M059J (cell line): ENCODE data around the gene C11orf21. TPM values are rescaled to one million over a fixed set of nuclear protein-coding genes. Genes with fewer than 3 reads are reported as not detected.
"Not testable (repeated sequence)": the region's sequence is repeated elsewhere in the genome, so short reads cannot be mapped to it uniquely, and the experiment has no call there.

Source experiments
- DNase-seq: peaks from one replicate; pipeline ENCODE4 v3.0.0-alpha.2; 2012; ENCODE audit warnings: low read depth
- total RNA-seq: library from RNA; depleted of rRNA; stranded (reverse); fragments of >200 nt; shearing (Covaris generic); gene quantifications from 2 replicates; pipeline ENCODE4 v1.2.3, GENCODE V29; 2014; rRNA removed

Gene C11orf21
- total RNA-seq: not detected in 2 replicates

GRCh38 chr11:2301631-2302305, at the start of gene C11orf21, which contains the start of gene TSPAN32:
TSS of gene C11orf21 (minus strand) at chr11:2301918. CDS start at chr11:2301808, 110 bp downstream.
TSS of gene TSPAN32 (plus strand) at chr11:2302013. CDS start at chr11:2302150, 137 bp downstream.
- peak; percentile 63 for DNase-seq

- no peak for DNase-seq
Measured at GRCh38 chr11:2348986-2349385, 47.3 kb upstream of the C11orf21 start.

- no peak for DNase-seq
Measured at GRCh38 chr11:2347308-2347830, 45.7 kb upstream of the C11orf21 start.

GRCh38 chr11:2346586-2347307, 45.0 kb upstream of the C11orf21 start:
- DNase-seq: no peak

GRCh38 chr11:2346014-2346413, 44.3 kb upstream of the C11orf21 start:
- DNase-seq: no peak

- no peak for DNase-seq
Measured at GRCh38 chr11:2345050-2345449, 43.3 kb upstream of the C11orf21 start.

GRCh38 chr11:2343502-2343901, 41.8 kb upstream of the C11orf21 start:
- no peak for DNase-seq

- DNase-seq: no peak
Measured at GRCh38 chr11:2342981-2343380, 41.3 kb upstream of the C11orf21 start.

GRCh38 chr11:2342557-2342956, 40.8 kb upstream of the C11orf21 start:
- DNase-seq: no peak

GRCh38 chr11:2338760-2339159, 37.0 kb upstream of the C11orf21 start:
- not testable (repeated sequence) for DNase-seq

GRCh38 chr11:2335286-2335685, 33.6 kb upstream of the C11orf21 start:
- DNase-seq: not testable (repeated sequence)

- DNase-seq: not testable (repeated sequence)
Measured at GRCh38 chr11:2333486-2334205, 31.9 kb upstream of the C11orf21 start.

GRCh38 chr11:2332569-2332968, 30.9 kb upstream of the C11orf21 start:
- DNase-seq: not testable (repeated sequence)

GRCh38 chr11:2331404-2331803, 29.7 kb upstream of the C11orf21 start:
- no peak for DNase-seq

GRCh38 chr11:2330696-2331095, 29.0 kb upstream of the C11orf21 start:
- no peak for DNase-seq

- no peak for DNase-seq
Measured at GRCh38 chr11:2329551-2329950, 27.8 kb upstream of the C11orf21 start.

GRCh38 chr11:2328656-2329354, 27.1 kb upstream of the C11orf21 start:
- DNase-seq: no peak

GRCh38 chr11:2328021-2328420, 26.3 kb upstream of the C11orf21 start:
- no peak for DNase-seq

- no peak for DNase-seq
Measured at GRCh38 chr11:2327032-2327431, 25.3 kb upstream of the C11orf21 start.

- peak; percentile 53 for DNase-seq
Measured at GRCh38 chr11:2325719-2326118, 24.0 kb upstream of the C11orf21 start.

- DNase-seq: no peak
Measured at GRCh38 chr11:2325123-2325522, 23.4 kb upstream of the C11orf21 start.

GRCh38 chr11:2321311-2321683, 19.6 kb upstream of the C11orf21 start:
- DNase-seq: no peak
